NT2/D1 (cell line): Measurements from ENCODE around the gene DNAJC18.

Experiments
- YY1 ChIP-seq: IDR thresholded peaks from 2 replicates; pipeline ENCODE4 v1.6.1; 2011; ENCODE audit not compliant: insufficient read length, insufficient read depth
- ZNF274 ChIP-seq: IDR thresholded peaks from 2 replicates; pipeline ENCODE4 v1.6.1; 2011; ENCODE audit warnings: mild to moderate bottlenecking, low read depth, low read length

DNA sequence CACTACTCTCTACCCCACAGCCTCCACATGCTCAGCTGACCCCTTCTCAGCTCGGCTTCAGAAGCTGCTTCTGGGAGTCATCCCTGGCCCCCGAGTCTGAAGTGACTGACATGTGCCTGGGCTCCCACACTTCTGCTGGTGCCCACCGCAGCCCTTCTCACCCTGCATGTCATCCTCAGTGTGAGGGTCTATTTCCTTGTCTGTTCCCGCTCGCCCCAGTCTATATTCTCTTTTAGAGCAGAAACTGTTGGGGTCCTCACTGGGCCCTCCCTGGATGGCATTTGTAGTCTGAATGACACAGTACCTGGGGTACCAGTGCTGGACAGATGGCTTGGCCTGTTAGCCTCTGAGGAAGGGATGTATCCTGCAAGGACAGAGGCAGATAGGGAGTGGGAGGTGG, 17.9 kb upstream of the DNAJC18 start:
- no peak for TF ChIP-seq YY1
- TF ChIP-seq ZNF274: no peak
